ENCODE measurements around the gene FTCD. TPM values are rescaled to one million over a fixed set of nuclear protein-coding genes. Genes with fewer than 3 reads are reported as not detected.

Gene FTCD
- total and polyA plus RNA-seq, 2 of the 8 experiments (the other 6 are each of a cell fraction or from before 2014, with no cell fraction given), result 3.3 to 4.9 TPM

DNA sequence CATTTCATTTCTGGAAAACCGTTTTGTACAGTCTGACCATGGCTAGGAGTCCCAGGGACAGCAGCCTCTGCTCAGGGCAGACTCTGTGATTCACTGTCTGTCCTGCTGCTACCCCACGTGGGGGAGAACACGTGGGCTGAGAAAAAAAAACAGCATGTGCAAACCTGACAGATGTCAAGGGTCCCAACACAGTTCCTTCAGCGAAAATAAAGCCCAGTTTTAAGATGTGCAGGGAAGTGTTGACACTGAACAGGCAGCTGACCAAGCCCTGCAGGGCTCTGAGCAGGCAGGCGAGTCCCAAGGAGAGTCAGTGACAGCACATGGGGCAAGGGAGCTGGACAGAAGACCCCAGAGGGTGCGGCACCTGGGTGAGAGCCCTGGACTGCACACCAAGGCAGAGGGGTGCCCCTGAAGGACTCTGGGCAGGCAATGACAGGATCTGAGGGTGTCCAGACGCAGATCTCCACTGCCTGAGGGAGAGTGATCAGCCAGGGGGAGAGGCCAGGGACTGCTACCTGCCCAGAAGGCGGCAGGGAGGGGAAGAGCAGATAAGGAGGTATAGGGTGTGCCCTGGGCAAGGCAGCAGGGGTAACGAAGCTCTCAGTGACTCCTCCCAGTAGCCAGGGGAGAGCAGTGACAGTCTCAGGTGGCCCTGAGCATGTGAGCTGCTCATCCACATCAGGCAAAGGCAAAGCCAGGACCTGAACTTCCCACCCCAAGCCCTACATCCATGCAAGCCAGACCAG, 34.0 kb upstream of the FTCD start:
- H4K20me1 ChIP-seq (replicated peaks in 1 of 2; ENCODE audit: control insufficient read depth in 1 of 2, insufficient read depth in 2 of 2, low read length in 2 of 2), result peaks cover 2 to 14% of the 10 kb centered on the region in 2 experiments
- peak overlapping the region; percentile 19; the same call in 1 of the 2 replicates for H4K8ac ChIP-seq (ENCODE audit: extremely low read depth, insufficient read depth, low read length)
- H3K56ac ChIP-seq (replicated peaks; ENCODE audit: insufficient read length, low read depth, low read length), result no peak overlapping the region
- H3K14ac ChIP-seq (ENCODE audit: insufficient read length), result no peak overlapping the region
- peaks cover 0 to 9% (median 0%) of the 10 kb centered on the region in 4 experiments; a peak in 3 of 7 replicates for H3K4me1 ChIP-seq (replicated peaks in 1 of 4; ENCODE audit: control insufficient read depth in 3 of 4, insufficient read depth in 4 of 4, low read length in 3 of 4)
- H3K23ac ChIP-seq (ENCODE audit: insufficient read length), result no peak overlapping the region
- H3K9ac ChIP-seq (replicated peaks in 1 of 4; ENCODE audit: extremely low read depth in 1 of 4, low read depth in 3 of 4, low read length in 3 of 4), result no peak overlapping the region
- peak overlapping the region; percentile 35; the same call in 1 of the 2 replicates for H2BK5ac ChIP-seq (ENCODE audit: low read depth, low read length)
- no peak overlapping the region for H3K4me2 ChIP-seq (ENCODE audit: insufficient read depth in 1 of 2, low read depth in 2 of 2, low read length in 2 of 2)
- FAIRE-seq (no peak), DNase-seq (ENCODE audit: low read depth in 1 of 2, low spot score in 2 of 2) (no peak)
- TF ChIP-seq RAD21 (IDR thresholded peaks at IDR 0.05 in 1 of 2, conservative IDR thresholded peaks at IDR 0.05 in 1 of 2; ENCODE audit: low read depth in 2 of 2, low read length in 2 of 2) (no peak), TAF7 (optimal IDR thresholded peaks at IDR 0.05; ENCODE audit: borderline replicate concordance, low read depth, low read length) (no peak)
- ChIA-PET CTCF (ENCODE audit: partially characterized antibody) (interaction anchor here (0.5 to 1.5 kb wide), 6 partner anchors 14 to 47 kb away, joined by 3 to 5 read pairs (median 3); no protein-coding TSS in a partner anchor), POLR2A (ENCODE audit: partially characterized antibody) (interaction anchor here (1.1 kb wide), 1 partner anchor 9 kb away, joined by 4 read pairs; no protein-coding TSS in a partner anchor)
- no peak overlapping the region for H2AFZ ChIP-seq (ENCODE audit: low read length)
- no peak overlapping the region for H2BK15ac ChIP-seq (ENCODE audit: low read length)
- no peak overlapping the region for H2BK120ac ChIP-seq (replicated peaks; ENCODE audit: low read depth, low read length)
- H3K79me2 ChIP-seq (ENCODE audit: control insufficient read depth in 1 of 2, insufficient read depth in 2 of 2, low read length in 2 of 2), result no peaks in the 10 kb centered on the region
- H4K91ac ChIP-seq (replicated peaks; ENCODE audit: insufficient read length, low read length), result no peak overlapping the region
- no peak overlapping the region for H4K5ac ChIP-seq (ENCODE audit: insufficient read length, low read depth, low read length)
- H3K23me2 ChIP-seq (ENCODE audit: low read depth, low read length), result peaks cover 4% of the 10 kb centered on the region
- peak overlapping the region; percentile 50; the same call in 1 of the 2 replicates for H2BK12ac ChIP-seq (ENCODE audit: low read depth, low read length)
- no peak overlapping the region for H3K4me3 ChIP-seq (ENCODE audit: extremely low read depth in 1 of 4, insufficient read depth in 2 of 4, low read depth in 3 of 4, low read length in 4 of 4)
- H3K18ac ChIP-seq (ENCODE audit: extremely low read depth, low read length), result no peak overlapping the region
- no peaks in the 10 kb centered on the region for H3K79me1 ChIP-seq (ENCODE audit: low read depth, low read length)
- no peaks in the 10 kb centered on the region for H3K27me3 ChIP-seq (replicated peaks in 1 of 4; ENCODE audit: control insufficient read depth in 3 of 4, extremely low read depth in 1 of 4, insufficient read depth in 3 of 4, low read length in 3 of 4)
- H2AK5ac ChIP-seq (ENCODE audit: low read depth, low read length), result no peak overlapping the region
- H2BK20ac ChIP-seq (ENCODE audit: low read length), result no peak overlapping the region
- H3K9me3 ChIP-seq (ENCODE audit: insufficient read depth in 2 of 2, low read depth in 1 of 2, low read length in 1 of 2), result no peaks in the 10 kb centered on the region
- H3K27ac ChIP-seq (ENCODE audit: low read depth, low read length), result no peak overlapping the region
- no peak overlapping the region for H3K4ac ChIP-seq (replicated peaks; ENCODE audit: insufficient read length, low read depth, low read length)
- WGBS, 2 experiments (ENCODE audit: extremely low coverage in 1 of 2, insufficient coverage in 1 of 2, insufficient read length in 1 of 2, insufficient replicate concordance in 2 of 2, low coverage in 1 of 2, low lambda C conversion rate in 2 of 2, missing lambda C conversion rate in 1 of 2), result 78% methylated on average over 8 of the region's 9 CpGs; no CpG with 5 or more reads in 1 of the 2 experiments
- H3K36me3 ChIP-seq (ENCODE audit: control insufficient read depth in 2 of 4, insufficient read depth in 4 of 4, low read length in 3 of 4), result peaks cover 4 to 17% (median 14%) of the 10 kb centered on the region in 4 experiments; a peak in 6 of 8 replicates

Measured in H1 (cell line).